ENCODE measurements around the gene OR13D1.
"Not testable (repeated sequence)": the region's sequence is repeated elsewhere in the genome, so short reads cannot be mapped to it uniquely, and the experiment has no call there.

The OR13D1 gene

GRCh38 chr9:104694218-104694617 lies at the start of gene OR13D1:
Gene OR13D1, plus strand, starts transcription at chr9:104694518. Its CDS starts 0 bp downstream, at chr9:104694518.
- H3K27me3 ChIP-seq (ENCODE audit: low read depth) = no peaks in the 10 kb centered on the region
- H3K9me3 ChIP-seq = no peaks in the 10 kb centered on the region
- in situ Hi-C loops (cut with MboI; ENCODE audit: low sequenced_read_pairs) = no loop called here
- no peaks in the 10 kb centered on the region for H3K36me3 ChIP-seq (replicated peaks)
- no peak within 1 kb of the TSS for H3K4me3 ChIP-seq
- no peaks in the 10 kb centered on the region for H3K4me1 ChIP-seq
- DNase-seq (ENCODE audit: low spot score in 2 of 2) = no peak

GRCh38 chr9:104658496-104659195 lies 35.7 kb upstream of the OR13D1 start:
- Histone ChIP-seq H3K36me3 (replicated peaks) (no peaks in the 10 kb centered on the region), H3K9me3 (no peaks in the 10 kb centered on the region), H3K4me3 (no peak overlapping the region), H3K4me1 (peaks cover 9% of the 10 kb centered on the region), H3K27me3 (ENCODE audit: low read depth) (no peaks in the 10 kb centered on the region)
- no peak for DNase-seq (ENCODE audit: low spot score in 2 of 2)
- in situ Hi-C loops (cut with MboI; ENCODE audit: low sequenced_read_pairs) = loop anchor here (25.0 kb wide), 1 partner anchor 96 kb away; the partner anchor contains the start of gene OR13C8

- no peak overlapping the region for H3K4me3 ChIP-seq
- H3K4me1 ChIP-seq = no peaks in the 10 kb centered on the region
- no peaks in the 10 kb centered on the region for H3K9me3 ChIP-seq
- in situ Hi-C loops (cut with MboI; ENCODE audit: low sequenced_read_pairs) = no loop called here
- no peaks in the 10 kb centered on the region for H3K36me3 ChIP-seq (replicated peaks)
- DNase-seq (ENCODE audit: low spot score in 2 of 2) = no peak
- H3K27me3 ChIP-seq (ENCODE audit: low read depth) = no peaks in the 10 kb centered on the region
Observed at GRCh38 chr9:104675611-104676010, 18.7 kb upstream of the OR13D1 start.

GRCh38 chr9:104682642-104683041 lies 11.7 kb upstream of the OR13D1 start:
- Histone ChIP-seq H3K9me3 (no peaks in the 10 kb centered on the region), H3K36me3 (replicated peaks) (no peaks in the 10 kb centered on the region), H3K4me3 (no peak overlapping the region), H3K4me1 (no peaks in the 10 kb centered on the region), H3K27me3 (ENCODE audit: low read depth) (no peaks in the 10 kb centered on the region)
- in situ Hi-C loops (cut with MboI; ENCODE audit: low sequenced_read_pairs) = no loop called here
- DNase-seq (ENCODE audit: low spot score in 2 of 2) = peak; percentile 14 to 69

- H3K9me3 ChIP-seq = no peaks in the 10 kb centered on the region
- H3K27me3 ChIP-seq (ENCODE audit: low read depth) = no peaks in the 10 kb centered on the region
- H3K36me3 ChIP-seq (replicated peaks) = no peaks in the 10 kb centered on the region
- H3K4me1 ChIP-seq = no peaks in the 10 kb centered on the region
- H3K4me3 ChIP-seq = no peak overlapping the region
- in situ Hi-C loops (cut with MboI; ENCODE audit: low sequenced_read_pairs) = no loop called here
- no peak for DNase-seq (ENCODE audit: low spot score in 2 of 2)
Observed at GRCh38 chr9:104686081-104686480, 8.2 kb upstream of the OR13D1 start.

- no peak for DNase-seq (ENCODE audit: low spot score in 2 of 2)
- in situ Hi-C loops (cut with MboI; ENCODE audit: low sequenced_read_pairs) = no loop called here
- H3K36me3 ChIP-seq (replicated peaks) = no peaks in the 10 kb centered on the region
- H3K4me3 ChIP-seq = no peak overlapping the region
- no peaks in the 10 kb centered on the region; the same call in 1 of the 2 replicates for H3K27me3 ChIP-seq (ENCODE audit: low read depth)
- H3K4me1 ChIP-seq = no peaks in the 10 kb centered on the region
- no peaks in the 10 kb centered on the region for H3K9me3 ChIP-seq
Observed at GRCh38 chr9:104700306-104700705, 6.0 kb downstream of the OR13D1 start.

- H3K4me1 ChIP-seq; DNase-seq (ENCODE audit: low spot score in 2 of 2); H3K9me3 ChIP-seq; H3K36me3 ChIP-seq (replicated peaks); H3K4me3 ChIP-seq; in situ Hi-C loops (cut with MboI; ENCODE audit: low sequenced_read_pairs); H3K27me3 ChIP-seq (ENCODE audit: low read depth): not testable (repeated sequence)
Observed at GRCh38 chr9:104708737-104709136, 14.4 kb downstream of the OR13D1 start.

- H3K27me3 ChIP-seq (ENCODE audit: low read depth) = no peaks in the 10 kb centered on the region
- no peaks in the 10 kb centered on the region for H3K4me1 ChIP-seq
- no peaks in the 10 kb centered on the region for H3K36me3 ChIP-seq (replicated peaks)
- H3K4me3 ChIP-seq = no peak overlapping the region
- H3K9me3 ChIP-seq = no peaks in the 10 kb centered on the region
- in situ Hi-C loops (cut with MboI; ENCODE audit: low sequenced_read_pairs) = no loop called here
- no peak for DNase-seq (ENCODE audit: low spot score in 2 of 2)
Observed at GRCh38 chr9:104711604-104712003, 17.3 kb downstream of the OR13D1 start.

- H3K36me3 ChIP-seq (replicated peaks) = no peaks in the 10 kb centered on the region
- DNase-seq (ENCODE audit: low spot score in 2 of 2) = peak in 1 of 2 experiments; percentile 32
- in situ Hi-C loops (cut with MboI; ENCODE audit: low sequenced_read_pairs) = no loop called here
- H3K4me1 ChIP-seq = no peaks in the 10 kb centered on the region
- H3K4me3 ChIP-seq = no peak overlapping the region
- no peaks in the 10 kb centered on the region for H3K9me3 ChIP-seq
- no peaks in the 10 kb centered on the region for H3K27me3 ChIP-seq (ENCODE audit: low read depth)
Observed at GRCh38 chr9:104725014-104725413, 30.7 kb downstream of the OR13D1 start.

- Histone ChIP-seq H3K4me3 (no peak overlapping the region), H3K27me3 (ENCODE audit: low read depth) (no peaks in the 10 kb centered on the region), H3K9me3 (no peaks in the 10 kb centered on the region), H3K36me3 (replicated peaks) (no peaks in the 10 kb centered on the region), H3K4me1 (no peaks in the 10 kb centered on the region; the same call in 1 of the 2 replicates)
- DNase-seq (ENCODE audit: low spot score in 2 of 2) = no peak
- in situ Hi-C loops (cut with MboI; ENCODE audit: low sequenced_read_pairs) = no loop called here
Observed at GRCh38 chr9:104738452-104738851, 44.1 kb downstream of the OR13D1 start.

- no peak for DNase-seq (ENCODE audit: low spot score in 2 of 2)
- Histone ChIP-seq H3K27me3 (ENCODE audit: low read depth) (no peaks in the 10 kb centered on the region), H3K36me3 (replicated peaks) (no peaks in the 10 kb centered on the region), H3K4me3 (no peak overlapping the region), H3K4me1 (no peaks in the 10 kb centered on the region; the same call in 1 of the 2 replicates), H3K9me3 (no peaks in the 10 kb centered on the region)
- in situ Hi-C loops (cut with MboI; ENCODE audit: low sequenced_read_pairs) = no loop called here
Observed at GRCh38 chr9:104740621-104741020, 46.3 kb downstream of the OR13D1 start.

- Histone ChIP-seq H3K36me3 (replicated peaks) (no peaks in the 10 kb centered on the region), H3K27me3 (ENCODE audit: low read depth) (no peaks in the 10 kb centered on the region), H3K4me3 (no peak overlapping the region), H3K9me3 (no peaks in the 10 kb centered on the region), H3K4me1 (peaks cover 5% of the 10 kb centered on the region)
- in situ Hi-C loops (cut with MboI; ENCODE audit: low sequenced_read_pairs) = no loop called here
- DNase-seq (ENCODE audit: low spot score in 2 of 2) = peak; percentile 45 to 62
Observed at GRCh38 chr9:104743376-104743985, 49.2 kb downstream of the OR13D1 start.

Measured in HAP-1 (cell line).